Endothelial cell of umbilical vein (primary cell): Measurements from ENCODE around the gene DGKI. TPM values are rescaled to one million over a fixed set of nuclear protein-coding genes. Genes with fewer than 3 reads are reported as not detected.

Experiments
- BruUV-seq: library from RNA; stranded (reverse); fragments of 400-500 nt; replicated peaks from 2 replicates; lab custom pipeline; 2021; lab: Mats Ljungman, UMichigan
- CTCF ChIA-PET: fragments of 300-600, 350-600 bp; sonication (Branson Sonifier 250); formaldehyde crosslinking; loops from one replicate; lab custom pipeline; 2021; ENCODE audit warnings: antibody characterized with exemption, inconsistent platforms; lab: Charles Lee
- POLR2A ChIA-PET: fragments of 300-600, 350-600 bp; sonication (Branson Sonifier 250); formaldehyde crosslinking; loops from one replicate; lab custom pipeline; 2021; ENCODE audit warnings: antibody characterized with exemption, inconsistent platforms; lab: Charles Lee
- DNase-seq: peaks from one replicate; pipeline ENCODE4 v3.0.0-alpha.2; 2011; ENCODE audit warnings: low read depth, low spot score
- FAIRE-seq: peaks from 2 replicates; lab custom pipeline; 2011; peaks lifted over from hg19 to GRCh38; lab: Jason Lieb, UNC
- H2AFZ ChIP-seq: 2 replicates; pipeline ENCODE4 v1.6.0; 2012; ENCODE audit warnings: low read depth, low read length, control low read depth, inconsistent platforms
- H3K27ac ChIP-seq: 2 replicates; pipeline ENCODE4 v1.5.1; 2011; ENCODE audit warnings: low read depth, mild to moderate bottlenecking, control low read depth, low read length, moderate library complexity; ENCODE audit not compliant: insufficient read depth
- H3K27me3 ChIP-seq, 2 experiments: 2 replicates each; pipeline versions ENCODE4 v1.6.0 to v1.6.1; 2011; ENCODE audit warnings: low read length in 2 of 2, mixed read lengths in 1 of 2; ENCODE audit not compliant: control insufficient read depth in 2 of 2, insufficient read depth in 2 of 2
- H3K36me3 ChIP-seq, 2 experiments: 2 replicates in 1 of 2; 3 replicates in 1 of 2; pipeline ENCODE4 v1.5.1; 2011; ENCODE audit warnings: low read length in 2 of 2, mild to moderate bottlenecking in 1 of 2, moderate library complexity in 1 of 2; ENCODE audit not compliant: control insufficient read depth in 2 of 2, insufficient read depth in 2 of 2; ENCODE audit errors: extremely low read depth in 1 of 2
- H3K4me1 ChIP-seq: 3 replicates; pipeline ENCODE4 v1.5.1; 2011; ENCODE audit warnings: mild to moderate bottlenecking, low read length; ENCODE audit not compliant: control insufficient read depth, insufficient read depth; ENCODE audit errors: extremely low read depth
- H3K4me2 ChIP-seq: 2 replicates; pipeline ENCODE4 v1.6.1; 2011; ENCODE audit warnings: low read length, control low read depth, mixed read lengths; ENCODE audit not compliant: insufficient read depth
- H3K4me3 ChIP-seq, 3 experiments: fragments of 200-600 bp in 1 of 3; sonication (generic), shearing (Covaris generic) in 1 of 3; replicated peaks in 1 of 3; 2 replicates each; pipeline ENCODE4 v1.5.1; 2011 to 2016; ENCODE audit warnings: control low read depth in 3 of 3, low read length in 3 of 3, mild to moderate bottlenecking in 2 of 3, inconsistent platforms in 1 of 3, low read depth in 1 of 3, moderate library complexity in 1 of 3; ENCODE audit not compliant: insufficient read depth in 1 of 3
- H3K79me2 ChIP-seq: 2 replicates; pipeline ENCODE4 v1.6.0; 2012; ENCODE audit warnings: low read length, inconsistent platforms; ENCODE audit not compliant: control insufficient read depth, insufficient read depth
- H3K9ac ChIP-seq: replicated peaks from 2 replicates; pipeline ENCODE3; 2011; ENCODE audit warnings: low read length, control low read depth; ENCODE audit not compliant: insufficient read depth; ENCODE audit errors: extremely low read depth
- H3K9me1 ChIP-seq: replicated peaks from 3 replicates; pipeline ENCODE4 v1.6.0; 2011; ENCODE audit warnings: mild to moderate bottlenecking, low read length; ENCODE audit not compliant: control insufficient read depth, insufficient read depth; ENCODE audit errors: extremely low read depth
- H3K9me3 ChIP-seq: replicated peaks from 2 replicates; pipeline ENCODE4 v1.5.1; 2012; ENCODE audit warnings: low read length, inconsistent platforms; ENCODE audit not compliant: control insufficient read depth, insufficient read depth
- H4K20me1 ChIP-seq: replicated peaks from 2 replicates; pipeline ENCODE3; 2011; ENCODE audit warnings: mild to moderate bottlenecking, low read length; ENCODE audit not compliant: control insufficient read depth, insufficient read depth; ENCODE audit errors: extremely low read depth
- CTCF ChIP-seq, 2 donors: IDR thresholded peaks; 1 replicate in 1 of 2; 2 replicates in 1 of 2; pipeline ENCODE4 v1.5.1; 2011; ENCODE audit warnings: low read length in 2 of 2, mild to moderate bottlenecking in 2 of 2, moderate library complexity in 2 of 2, control low read depth in 1 of 2, inconsistent platforms in 1 of 2, low read depth in 1 of 2; ENCODE audit not compliant: insufficient read depth in 1 of 2; ENCODE audit errors: extremely low read depth in 1 of 2
- EZH2 ChIP-seq: IDR thresholded peaks from 2 replicates; pipeline ENCODE4 v1.6.1; 2012; ENCODE audit warnings: borderline replicate concordance, low read depth, mild to moderate bottlenecking, moderate library complexity, low read length, inconsistent platforms; ENCODE audit not compliant: severe bottlenecking
- FOS ChIP-seq: IDR thresholded peaks from 2 replicates; pipeline ENCODE4 v1.6.1; 2011; ENCODE audit warnings: mild to moderate bottlenecking, low read length, moderate library complexity, borderline replicate concordance; ENCODE audit not compliant: insufficient read depth
- GATA2 ChIP-seq: IDR thresholded peaks from 2 replicates; pipeline ENCODE4 v1.7.0; 2011; ENCODE audit warnings: low read depth, mild to moderate bottlenecking, moderate library complexity, mixed read lengths, low read length; ENCODE audit not compliant: insufficient read length, insufficient read depth
- JUN ChIP-seq: IDR thresholded peaks from 2 replicates; pipeline ENCODE4 v1.6.1; 2011; ENCODE audit warnings: borderline replicate concordance, low read depth; ENCODE audit not compliant: insufficient read length, insufficient read depth
- MAX ChIP-seq: IDR thresholded peaks from 2 replicates; pipeline ENCODE4 v1.6.1; 2011; ENCODE audit not compliant: insufficient read depth, insufficient read length
- MYC ChIP-seq: IDR thresholded peaks from one replicate; pipeline ENCODE4 v1.6.1; 2011; ENCODE audit warnings: mild to moderate bottlenecking, low read depth, low read length
- POLR2A ChIP-seq: IDR thresholded peaks from 2 replicates; pipeline ENCODE4 v1.6.1; 2012; ENCODE audit warnings: low read depth, mild to moderate bottlenecking, control low read depth, low read length
- POLR2AphosphoS5 ChIP-seq: IDR thresholded peaks from 2 replicates; pipeline ENCODE4 v1.6.1; 2012; ENCODE audit warnings: low read depth, mild to moderate bottlenecking, control low read depth, low read length, moderate library complexity; ENCODE audit not compliant: insufficient read depth
- dilution Hi-C: fragments of 300-500 bp; cut with MboI; formaldehyde crosslinking; loops from one replicate; pipeline ENCODE4 v1.15.0; 2019; ENCODE audit warnings: low sequenced_read_pairs; ENCODE audit not compliant: extremely low pct_ligation_motif_present
- intact Hi-C: fragments of 100-400 bp; cut with micrococcal nuclease; formaldehyde crosslinking; loops from one replicate; pipeline ENCODE4 v1.10.0; 2022
- polyA plus RNA-seq, 4 experiments: library from polyadenylated mRNA; depleted of rRNA in 3 of 4; stranded (reverse) in 3 of 4; unstranded in 1 of 4; fragments of >200 nt; gene quantifications; 2 replicates each; pipeline versions ENCODE4 v1.2.1 to v1.2.3, GENCODE V29; 2011 to 2012; ENCODE audit warnings: missing spikeins in 1 of 4
- total RNA-seq: library from RNA; stranded (reverse); gene quantifications from 2 replicates; pipeline ENCODE4 v1.2.3, GENCODE V29; 2021

DGKI gene
- total and polyA plus RNA-seq, 2 donors (not counting 3 experiments of a cell fraction or from before 2014, with no cell fraction given) = 0.11 to 0.51 TPM

GRCh38 chr7:137862358-137862757 lies 15.6 kb upstream of the DGKI start:
- intact Hi-C loops (no loop called here), dilution Hi-C loops (no loop called here)
- no peaks in the 10 kb centered on the region for H3K9me3 ChIP-seq
- no peaks in the 10 kb centered on the region for H3K4me1 ChIP-seq
- no peak overlapping the region for H3K4me2 ChIP-seq
- FAIRE-seq = no peak
- TF ChIP-seq FOS (no peak), MAX (no peak)
- DNase-seq = no peak
- H3K36me3 ChIP-seq = peaks cover 6 to 9% of the 10 kb centered on the region in 2 experiments
- no peak overlapping the region for H3K27ac ChIP-seq
- no peaks in the 10 kb centered on the region for H3K79me2 ChIP-seq
- H3K9me1 ChIP-seq = no peaks in the 10 kb centered on the region
- BruUV-seq = no TSS peak
- no peak overlapping the region for H3K9ac ChIP-seq
- H4K20me1 ChIP-seq = no peaks in the 10 kb centered on the region
- CTCF ChIA-PET = interaction anchor here (1.1 kb wide), 1 partner anchor 20 kb away, joined by 3 read pairs; no protein-coding TSS in a partner anchor
- no peak overlapping the region for H3K4me3 ChIP-seq
- POLR2A ChIA-PET = no interaction called here
- no peak overlapping the region for H2AFZ ChIP-seq
- H3K27me3 ChIP-seq = no peaks in the 10 kb centered on the region

- H3K27ac ChIP-seq = no peak overlapping the region
- intact Hi-C loops = no loop called here
- H3K36me3 ChIP-seq = peaks cover 3 to 6% of the 10 kb centered on the region in 2 experiments
- H3K4me3 ChIP-seq = no peak overlapping the region
- ChIA-PET POLR2A (no interaction called here), CTCF (interaction anchor here (1.1 kb wide), 1 partner anchor 205 kb away, joined by 3 read pairs; no protein-coding TSS in a partner anchor)
- TF ChIP-seq MYC (no peak), FOS (no peak), MAX (no peak), POLR2AphosphoS5 (no peak), POLR2A (no peak), EZH2 (no peak), CTCF (IDR thresholded peaks at IDR 0.05; ENCODE audit: extremely low read depth in 1 of 2, insufficient read depth in 1 of 2, low read depth in 1 of 2, low read length in 2 of 2) (no peak), JUN (no peak), GATA2 (no peak)
- no peaks in the 10 kb centered on the region for H4K20me1 ChIP-seq
- H3K9me1 ChIP-seq = no peaks in the 10 kb centered on the region
- no peak overlapping the region for H3K4me2 ChIP-seq
- BruUV-seq = no TSS peak
- no peaks in the 10 kb centered on the region for H3K27me3 ChIP-seq
- DNase-seq = no peak
- H2AFZ ChIP-seq = no peak overlapping the region
- FAIRE-seq = no peak
- H3K9ac ChIP-seq = no peak overlapping the region
- H3K4me1 ChIP-seq = no peaks in the 10 kb centered on the region
- no peaks in the 10 kb centered on the region for H3K9me3 ChIP-seq
- H3K79me2 ChIP-seq = no peaks in the 10 kb centered on the region
- dilution Hi-C loops = no loop called here
These were observed 13.8 kb upstream of the DGKI start for GRCh38 chr7:137860542-137860941.
